Activated T-helper 1 cell treated with anti-CD3 and anti-CD28 coated beads, Interleukin-12 subunit alpha, Interleukin-12 subunit beta, Interleukin-2, Interleukin-4 antibody, amounts not matched to agents 30 ng/mL and 10 ng/mL and 1 ng/mL, durations not matched to agents 14 hours and 24 hours and 36 hours (primary cell): ENCODE data around the gene RERE. TPM values are rescaled to one million over a fixed set of nuclear protein-coding genes. Genes with fewer than 3 reads are reported as not detected.

Source experiments
- DNase-seq: peaks from one replicate; pipeline ENCODE4 v3.0.0; 2021; ENCODE audit warnings: low spot score
- H3K27ac Mint-ChIP-seq: one replicate; pipeline ENCODE4 v1.8.0; 2021; ENCODE audit warnings: mild to moderate bottlenecking, mixed read lengths
- H3K27me3 Mint-ChIP-seq: one replicate; pipeline ENCODE4 v1.8.0; 2022; ENCODE audit warnings: mild to moderate bottlenecking, moderate library complexity, mixed read lengths; ENCODE audit not compliant: insufficient read depth
- H3K36me3 Mint-ChIP-seq: one replicate; pipeline ENCODE4 v1.8.0; 2021; ENCODE audit warnings: low read depth, mixed read lengths
- H3K4me1 Mint-ChIP-seq: one replicate; pipeline ENCODE4 v1.8.0; 2021; ENCODE audit warnings: low read depth, mixed read lengths
- H3K4me3 Mint-ChIP-seq: one replicate; pipeline ENCODE4 v1.8.0; 2021; ENCODE audit warnings: mild to moderate bottlenecking, moderate library complexity, mixed read lengths
- H3K9me3 Mint-ChIP-seq: one replicate; pipeline ENCODE4 v1.8.0; 2021; ENCODE audit warnings: mixed read lengths
- intact Hi-C: fragments of 100-400 bp; cut with micrococcal nuclease; formaldehyde crosslinking; loops from one replicate; pipeline ENCODE4 v1.15.1; 2024
- total RNA-seq: library from RNA; stranded (reverse); gene quantifications from 2 replicates; pipeline ENCODE4 v1.2.3, GENCODE V29; 2022

The RERE gene
- total RNA-seq, 1 donor from 2014 or later, result 82.0 TPM

- DNase-seq, result no peak
- Mint-ChIP-seq H3K4me1 (peaks cover 37% of the 10 kb centered on the region), H3K4me3 (no peak overlapping the region), H3K27me3 (no peaks in the 10 kb centered on the region), H3K36me3 (peaks cover 8% of the 10 kb centered on the region), H3K9me3 (no peaks in the 10 kb centered on the region), H3K27ac (no peak overlapping the region)
- intact Hi-C loops, result no loop called here
Observed at GRCh38 chr1:8434101-8434500, 383.3 kb downstream of the RERE start.

- intact Hi-C loops, result loop anchor here (2.0 kb wide), 2 partner anchors 15 to 41 kb away; no protein-coding TSS in a partner anchor
- Mint-ChIP-seq H3K27me3 (no peaks in the 10 kb centered on the region), H3K4me3 (no peak overlapping the region), H3K4me1 (peaks cover 55% of the 10 kb centered on the region), H3K27ac (no peak overlapping the region), H3K9me3 (no peaks in the 10 kb centered on the region), H3K36me3 (peaks cover 10% of the 10 kb centered on the region)
- DNase-seq, result no peak
Observed at GRCh38 chr1:8431784-8432183, 385.7 kb downstream of the RERE start.

GRCh38 chr1:8431019-8431418, 386.4 kb downstream of the RERE start:
- Mint-ChIP-seq H3K36me3 (peaks cover 12% of the 10 kb centered on the region), H3K4me1 (peaks cover 59% of the 10 kb centered on the region), H3K9me3 (no peaks in the 10 kb centered on the region), H3K27me3 (no peaks in the 10 kb centered on the region), H3K27ac (peak overlapping the region; percentile 79), H3K4me3 (peak overlapping the region; percentile 20)
- intact Hi-C loops, result loop anchor here (2.0 kb wide), 2 partner anchors 16 to 42 kb away; no protein-coding TSS in a partner anchor
- peak; percentile 16 for DNase-seq

- peaks cover 12% of the 10 kb centered on the region for H3K36me3 Mint-ChIP-seq
- no peaks in the 10 kb centered on the region for H3K27me3 Mint-ChIP-seq
- peak overlapping the region; percentile 19 for H3K4me3 Mint-ChIP-seq
- H3K27ac Mint-ChIP-seq, result peak overlapping the region; percentile 79
- H3K9me3 Mint-ChIP-seq, result no peaks in the 10 kb centered on the region
- peak; percentile 35 for DNase-seq
- intact Hi-C loops, result loop anchor here (2.0 kb wide), 2 partner anchors 16 to 42 kb away; no protein-coding TSS in a partner anchor
- peaks cover 64% of the 10 kb centered on the region for H3K4me1 Mint-ChIP-seq
Observed at GRCh38 chr1:8430476-8430875, 387.0 kb downstream of the RERE start.

GRCh38 chr1:8429549-8430110, 387.8 kb downstream of the RERE start:
- Mint-ChIP-seq H3K27ac (no peak overlapping the region), H3K4me1 (peaks cover 73% of the 10 kb centered on the region), H3K36me3 (peaks cover 17% of the 10 kb centered on the region), H3K9me3 (peaks cover under 1% of the 10 kb centered on the region), H3K27me3 (no peaks in the 10 kb centered on the region), H3K4me3 (no peak overlapping the region)
- intact Hi-C loops, result loop anchor here (2.0 kb wide), 2 partner anchors 17 to 43 kb away; no protein-coding TSS in a partner anchor
- no peak for DNase-seq

- intact Hi-C loops, result no loop called here
- H3K36me3 Mint-ChIP-seq, result peaks cover 23% of the 10 kb centered on the region
- H3K4me1 Mint-ChIP-seq, result peaks cover 79% of the 10 kb centered on the region
- no peak overlapping the region for H3K27ac Mint-ChIP-seq
- H3K4me3 Mint-ChIP-seq, result no peak overlapping the region
- DNase-seq, result no peak
- peaks cover 4% of the 10 kb centered on the region for H3K9me3 Mint-ChIP-seq
- no peaks in the 10 kb centered on the region for H3K27me3 Mint-ChIP-seq
Observed at GRCh38 chr1:8428441-8428840, 389.0 kb downstream of the RERE start.

GRCh38 chr1:8427986-8428385, 389.5 kb downstream of the RERE start:
- DNase-seq, result no peak
- Mint-ChIP-seq H3K9me3 (peaks cover 4% of the 10 kb centered on the region), H3K36me3 (peaks cover 23% of the 10 kb centered on the region), H3K4me1 (peaks cover 79% of the 10 kb centered on the region), H3K4me3 (peak overlapping the region; percentile 5), H3K27ac (no peak overlapping the region), H3K27me3 (no peaks in the 10 kb centered on the region)
- intact Hi-C loops, result no loop called here

GRCh38 chr1:8427493-8427892, 389.9 kb downstream of the RERE start:
- intact Hi-C loops, result no loop called here
- Mint-ChIP-seq H3K9me3 (peaks cover 4% of the 10 kb centered on the region), H3K4me1 (peaks cover 79% of the 10 kb centered on the region), H3K4me3 (peak overlapping the region; percentile 30), H3K36me3 (peaks cover 23% of the 10 kb centered on the region), H3K27ac (peak overlapping the region; percentile 50), H3K27me3 (no peaks in the 10 kb centered on the region)
- peak; percentile 37 for DNase-seq

- H3K4me1 Mint-ChIP-seq, result peaks cover 75% of the 10 kb centered on the region
- H3K36me3 Mint-ChIP-seq, result peaks cover 21% of the 10 kb centered on the region
- H3K4me3 Mint-ChIP-seq, result peak overlapping the region; percentile 30
- peaks cover 4% of the 10 kb centered on the region for H3K9me3 Mint-ChIP-seq
- intact Hi-C loops, result no loop called here
- no peaks in the 10 kb centered on the region for H3K27me3 Mint-ChIP-seq
- no peak for DNase-seq
- H3K27ac Mint-ChIP-seq, result peak overlapping the region; percentile 50
Observed at GRCh38 chr1:8426996-8427395, 390.4 kb downstream of the RERE start.

GRCh38 chr1:8425781-8426161, 391.7 kb downstream of the RERE start:
- no peak for DNase-seq
- H3K4me3 Mint-ChIP-seq, result no peak overlapping the region
- H3K4me1 Mint-ChIP-seq, result peaks cover 63% of the 10 kb centered on the region
- H3K27me3 Mint-ChIP-seq, result no peaks in the 10 kb centered on the region
- H3K9me3 Mint-ChIP-seq, result peaks cover 4% of the 10 kb centered on the region
- peaks cover 17% of the 10 kb centered on the region for H3K36me3 Mint-ChIP-seq
- H3K27ac Mint-ChIP-seq, result no peak overlapping the region
- intact Hi-C loops, result loop anchor here (2.0 kb wide), 2 partner anchors 17 to 179 kb away; no protein-coding TSS in a partner anchor

- H3K4me3 Mint-ChIP-seq, result no peak overlapping the region
- H3K27ac Mint-ChIP-seq, result peak overlapping the region; percentile 56
- no peak for DNase-seq
Observed at GRCh38 chr1:8425150-8425780, 392.2 kb downstream of the RERE start.

GRCh38 chr1:8424539-8425116, 392.8 kb downstream of the RERE start:
- Mint-ChIP-seq H3K9me3 (peaks cover 4% of the 10 kb centered on the region), H3K36me3 (peaks cover 15% of the 10 kb centered on the region), H3K27me3 (no peaks in the 10 kb centered on the region), H3K4me3 (peak overlapping the region; percentile 91), H3K27ac (peak overlapping the region; percentile 92), H3K4me1 (peaks cover 51% of the 10 kb centered on the region)
- peak; percentile 6 for DNase-seq
- intact Hi-C loops, result loop anchor here (1.0 to 5.0 kb wide), 11 partner anchors 16 to 279 kb away; no protein-coding TSS in a partner anchor

More at GRCh38 chr1:8425150-8425780, 392.2 kb downstream of the RERE start:
- Mint-ChIP-seq H3K27me3 (no peaks in the 10 kb centered on the region), H3K36me3 (peaks cover 15% of the 10 kb centered on the region), H3K9me3 (peaks cover 4% of the 10 kb centered on the region), H3K4me1 (peaks cover 58% of the 10 kb centered on the region)
- intact Hi-C loops, result loop anchor here (2.0 kb wide), 2 partner anchors 16 to 180 kb away; no protein-coding TSS in a partner anchor
